H9 (cell line): ENCODE results near the gene HILPDA. TPM values are rescaled to one million over a fixed set of nuclear protein-coding genes. Genes with fewer than 3 reads are reported as not detected.

Experiments
- DNase-seq: peaks from one replicate; pipeline ENCODE4 v3.0.0-alpha.2; 2017
- H2AFZ ChIP-seq: one replicate; pipeline ENCODE4 v1.6.1; 2013; ENCODE audit warnings: mild to moderate bottlenecking, low read length, control low read depth, moderate library complexity
- H2AK5ac ChIP-seq: 2 replicates; pipeline ENCODE4 v1.6.1; 2013; ENCODE audit warnings: low read length, control low read depth, mixed read lengths; ENCODE audit not compliant: insufficient read length
- H2BK120ac ChIP-seq: one replicate; pipeline ENCODE4 v1.6.1; 2013; ENCODE audit warnings: low read depth, mild to moderate bottlenecking, low read length, control low read depth, inconsistent platforms; ENCODE audit not compliant: poor library complexity, severe bottlenecking
- H2BK12ac ChIP-seq: 2 replicates; pipeline ENCODE4 v1.6.1; 2013; ENCODE audit warnings: low read length, control low read depth, mixed read lengths, low read depth; ENCODE audit not compliant: insufficient read length
- H2BK15ac ChIP-seq: 2 replicates; pipeline ENCODE4 v1.6.1; 2013; ENCODE audit warnings: low read depth, low read length, control low read depth
- H2BK20ac ChIP-seq: one replicate; pipeline ENCODE4 v1.6.1; 2013; ENCODE audit warnings: low read depth, mild to moderate bottlenecking, low read length, control low read depth, inconsistent platforms; ENCODE audit not compliant: poor library complexity, severe bottlenecking
- H2BK5ac ChIP-seq: 2 replicates; pipeline ENCODE4 v1.6.1; 2013; ENCODE audit warnings: low read length, control low read depth, mixed read lengths; ENCODE audit not compliant: insufficient read length
- H3K14ac ChIP-seq: 2 replicates; pipeline ENCODE4 v1.6.1; 2013; ENCODE audit warnings: low read length, control low read depth; ENCODE audit not compliant: insufficient read depth
- H3K18ac ChIP-seq: 2 replicates; pipeline ENCODE4 v1.6.1; 2013; ENCODE audit warnings: low read depth, mild to moderate bottlenecking, mixed read lengths, low read length, control low read depth; ENCODE audit not compliant: insufficient read length
- H3K23ac ChIP-seq: 2 replicates; pipeline ENCODE4 v1.6.1; 2013; ENCODE audit warnings: low read length, control low read depth, mixed read lengths, low read depth; ENCODE audit not compliant: insufficient read length
- H3K23me2 ChIP-seq: 2 replicates; pipeline ENCODE4 v1.6.1; 2013; ENCODE audit warnings: low read depth, mild to moderate bottlenecking, mixed read lengths, low read length, control low read depth; ENCODE audit not compliant: insufficient read length, poor library complexity, severe bottlenecking
- H3K27ac ChIP-seq: 2 replicates; pipeline ENCODE4 v1.5.1; 2013; ENCODE audit warnings: low read length, control low read depth, mixed read lengths, low read depth; ENCODE audit not compliant: insufficient read length
- H3K27me3 ChIP-seq: 2 replicates; pipeline ENCODE4 v1.6.1; 2013; ENCODE audit warnings: low read length, control low read depth, inconsistent platforms; ENCODE audit not compliant: insufficient read depth
- H3K4ac ChIP-seq: 2 replicates; pipeline ENCODE4 v1.6.1; 2013; ENCODE audit warnings: low read depth, mild to moderate bottlenecking, control low read depth, inconsistent platforms, low read length, moderate library complexity
- H3K4me1 ChIP-seq: 2 replicates; pipeline ENCODE4 v1.6.1; 2013; ENCODE audit warnings: low read length, control low read depth, inconsistent platforms; ENCODE audit not compliant: insufficient read depth
- H3K4me2 ChIP-seq: 2 replicates; pipeline ENCODE4 v1.6.1; 2013; ENCODE audit warnings: low read length, control low read depth, mixed read lengths; ENCODE audit not compliant: insufficient read length, insufficient read depth
- H3K56ac ChIP-seq: 2 replicates; pipeline ENCODE4 v1.6.1; 2013; ENCODE audit warnings: low read depth, mild to moderate bottlenecking, mixed read lengths, low read length, control low read depth; ENCODE audit not compliant: insufficient read length
- H3K79me1 ChIP-seq: 2 replicates; pipeline ENCODE4 v1.6.1; 2013; ENCODE audit warnings: low read depth, mild to moderate bottlenecking, moderate library complexity, low read length, control low read depth, inconsistent platforms; ENCODE audit not compliant: insufficient read depth, poor library complexity, severe bottlenecking
- H3K79me2 ChIP-seq: 2 replicates; pipeline ENCODE4 v1.6.1; 2013; ENCODE audit warnings: low read length, control low read depth, inconsistent platforms; ENCODE audit not compliant: insufficient read depth
- H3K9ac ChIP-seq: 2 replicates; pipeline ENCODE4 v1.6.1; 2013; ENCODE audit warnings: low read length, control low read depth, mixed read lengths; ENCODE audit not compliant: insufficient read length; ENCODE audit errors: extremely low read depth
- H3K9me3 ChIP-seq: one replicate; pipeline ENCODE4 v1.6.1; 2013; ENCODE audit warnings: low read depth, low read length, inconsistent platforms; ENCODE audit not compliant: control insufficient read depth
- H3T11ph ChIP-seq: one replicate; pipeline ENCODE4 v1.6.1; 2013; ENCODE audit warnings: mild to moderate bottlenecking, low read length, control low read depth, inconsistent platforms
- H4K20me1 ChIP-seq: one replicate; pipeline ENCODE4 v1.6.1; 2013; ENCODE audit not compliant: control insufficient read depth, insufficient read length, insufficient read depth
- H4K5ac ChIP-seq: 2 replicates; pipeline ENCODE4 v1.6.1; 2013; ENCODE audit warnings: low read depth, mild to moderate bottlenecking, mixed read lengths, low read length, control low read depth; ENCODE audit not compliant: insufficient read length
- H4K8ac ChIP-seq: replicated peaks from 2 replicates; pipeline ENCODE4 v1.6.1; 2013; ENCODE audit warnings: low read length, control low read depth, mixed read lengths, low read depth; ENCODE audit not compliant: insufficient read length
- H4K91ac ChIP-seq: 2 replicates; pipeline ENCODE4 v1.6.1; 2013; ENCODE audit warnings: low read depth, mild to moderate bottlenecking, moderate library complexity, mixed read lengths, low read length, control low read depth; ENCODE audit not compliant: insufficient read length
- H3K27ac Mint-ChIP-seq, 3 experiments: 2 replicates in 2 of 3; 3 replicates in 1 of 3; pipeline ENCODE4 v1.8.0; 2020 to 2021; ENCODE audit warnings: mixed read lengths in 3 of 3, mild to moderate bottlenecking in 1 of 3, moderate library complexity in 1 of 3
- H3K27me3 Mint-ChIP-seq: 2 replicates; pipeline ENCODE4 v1.8.0; 2021; ENCODE audit warnings: low read depth, mild to moderate bottlenecking, moderate library complexity, mixed read lengths
- H3K36me3 Mint-ChIP-seq, 3 experiments: 2 replicates in 2 of 3; 3 replicates in 1 of 3; pipeline ENCODE4 v1.8.0; 2020 to 2021; ENCODE audit warnings: low read depth in 3 of 3, mixed read lengths in 3 of 3; ENCODE audit not compliant: insufficient read depth in 1 of 3
- H3K4me1 Mint-ChIP-seq, 2 experiments: 2 replicates each; pipeline ENCODE4 v1.8.0; 2020; ENCODE audit warnings: mixed read lengths in 2 of 2
- H3K4me3 Mint-ChIP-seq, 2 experiments: 2 replicates in 1 of 2; 3 replicates in 1 of 2; pipeline ENCODE4 v1.8.0; 2020 to 2021; ENCODE audit warnings: mild to moderate bottlenecking in 2 of 2, mixed read lengths in 2 of 2, moderate library complexity in 1 of 2
- H3K9me3 Mint-ChIP-seq, 2 experiments: 2 replicates in 1 of 2; 3 replicates in 1 of 2; pipeline ENCODE4 v1.8.0; 2020; ENCODE audit warnings: mild to moderate bottlenecking in 2 of 2, mixed read lengths in 2 of 2, moderate library complexity in 1 of 2
- CTCF ChIP-seq: fragments of 200-600 bp; sonication (generic); conservative IDR thresholded peaks from 3 replicates; pipeline ENCODE4 v1.8.0; 2021; ENCODE audit warnings: antibody characterized with exemption, mild to moderate bottlenecking
- WGBS: extraction: QIAGEN DNeasy Blood & Tissue Kit; methylation state at CpG from one replicate; pipeline ENCODE4 v1.1.7; 2013; ENCODE audit warnings: missing lambda C conversion rate, low lambda C conversion rate, mixed read lengths; ENCODE audit not compliant: insufficient read length; ENCODE audit errors: extremely low coverage; 5-methylcytosine and 5-hydroxymethylcytosine counted together
- total RNA-seq: library from RNA; stranded (reverse); gene quantifications from 2 replicates; pipeline ENCODE4 v1.2.1, GENCODE V29; 2021

The HILPDA gene
- total RNA-seq, 1 experiment from 2014 or later = 23.3 TPM

- Mint-ChIP-seq H3K4me1 (no peaks in the 10 kb centered on the region), H3K9me3 (no peaks in the 10 kb centered on the region; a peak in 1 of 5 replicates), H3K36me3 (no peaks in the 10 kb centered on the region), H3K4me3 (no peak overlapping the region), H3K27ac (no peak overlapping the region), H3K27me3 (peaks cover 12% of the 10 kb centered on the region)
- no peaks in the 10 kb centered on the region for H3K4me1 ChIP-seq
- H2BK5ac ChIP-seq = no peak overlapping the region
- no peak overlapping the region for H3K23ac ChIP-seq
- H3K4me2 ChIP-seq = no peak overlapping the region
- no peak overlapping the region for H2AK5ac ChIP-seq
- TF ChIP-seq CTCF = no peak
- H3K27ac ChIP-seq = no peak overlapping the region
- no peak for DNase-seq
- H3K27me3 ChIP-seq = no peaks in the 10 kb centered on the region
- H2BK120ac ChIP-seq = no peak overlapping the region
- no peak overlapping the region for H3K4ac ChIP-seq
- no peak overlapping the region for H2BK20ac ChIP-seq
- H2BK15ac ChIP-seq = no peak overlapping the region
- H4K20me1 ChIP-seq = no peaks in the 10 kb centered on the region
- H4K91ac ChIP-seq = no peak overlapping the region
- no peaks in the 10 kb centered on the region for H3K9me3 ChIP-seq
- no peaks in the 10 kb centered on the region for H3K23me2 ChIP-seq
- H2BK12ac ChIP-seq = no peak overlapping the region
- no peak overlapping the region for H3K18ac ChIP-seq
- no peak overlapping the region for H2AFZ ChIP-seq
- H4K5ac ChIP-seq = no peak overlapping the region
- no CpG with 5 or more reads among the region's 1 CpG for WGBS
- no peak overlapping the region for H3K14ac ChIP-seq
- no peaks in the 10 kb centered on the region for H3K79me2 ChIP-seq
- H4K8ac ChIP-seq = no peak overlapping the region
- no peak overlapping the region for H3K56ac ChIP-seq
- no peak overlapping the region for H3K9ac ChIP-seq
- H3K79me1 ChIP-seq = no peaks in the 10 kb centered on the region
- H3T11ph ChIP-seq = no peak overlapping the region
Observed at GRCh38 chr7:128424686-128425275, 30.9 kb upstream of the HILPDA start.
